HS-27A (cell line): ENCODE measurements around the gene SMOC2.

Source experiments
- DNase-seq: peaks from one replicate; pipeline ENCODE4 v3.0.0-alpha.2; 2012; ENCODE audit warnings: low read depth, missing footprints

Gene SMOC2

GRCh38 chr6:168485818-168486217 is 44.8 kb downstream of the SMOC2 start:
- DNase-seq = no peak

DNA sequence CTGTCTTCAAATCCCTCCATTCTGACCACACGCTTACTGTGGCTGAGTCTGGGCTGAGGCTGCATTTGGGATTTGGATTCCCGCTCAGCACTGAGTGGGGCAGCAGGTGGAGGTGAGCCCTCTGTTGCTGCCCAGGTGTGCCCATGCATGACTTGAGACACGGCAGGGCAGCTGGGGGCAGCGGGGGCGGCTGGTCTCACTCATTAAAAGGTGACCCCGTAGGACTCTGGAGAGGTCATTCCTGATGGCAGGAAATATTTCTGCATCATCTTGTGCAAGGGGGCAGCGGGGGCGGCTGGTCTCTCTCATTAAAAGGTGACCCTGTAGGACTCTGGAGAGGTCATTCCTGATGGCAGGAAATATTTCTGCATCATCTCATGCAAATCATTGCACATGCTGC is 49.8 kb downstream of the SMOC2 start:
- no peak for DNase-seq

DNA sequence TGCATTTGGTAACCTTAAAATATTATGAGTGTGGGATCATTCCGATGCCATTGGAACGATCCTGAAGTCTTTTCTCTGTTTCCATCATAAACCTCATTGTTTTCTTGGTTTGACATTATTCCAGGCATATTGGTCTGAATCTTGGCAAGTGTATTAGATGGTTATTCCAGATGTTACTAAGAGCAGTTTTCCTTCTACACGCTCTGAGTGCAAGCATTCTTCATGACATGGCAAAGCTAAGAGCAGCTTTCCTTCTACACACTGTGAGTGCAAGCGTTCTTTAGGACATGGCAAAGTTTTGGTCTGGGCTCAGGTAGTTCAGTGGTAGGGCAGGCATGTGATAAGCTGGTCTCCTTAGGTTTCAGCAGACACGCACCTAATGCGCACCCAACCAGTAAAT is 53.0 kb downstream of the SMOC2 start:
- no peak for DNase-seq

GRCh38 chr6:168494726-168495125 is 53.7 kb downstream of the SMOC2 start:
- DNase-seq = no peak

DNA sequence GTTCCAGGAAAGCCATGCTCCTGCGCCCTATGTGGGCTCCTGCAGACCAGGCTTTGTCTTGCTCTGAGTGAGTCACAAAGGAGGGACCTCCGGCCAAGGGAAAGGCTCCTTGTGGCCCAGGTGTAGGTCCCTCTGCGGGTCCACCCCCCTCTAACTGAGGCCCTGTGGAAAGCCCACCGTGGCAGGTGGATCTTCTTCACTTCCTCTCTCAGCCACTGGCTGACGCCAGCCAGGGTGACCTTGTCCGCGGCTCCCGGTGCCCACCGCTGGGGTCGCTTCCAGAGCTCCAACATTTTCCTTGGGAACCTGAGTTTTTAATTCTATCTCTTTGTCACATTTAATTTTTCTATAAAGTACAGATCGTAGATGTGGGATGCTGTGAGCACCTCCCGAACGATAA is 54.1 kb downstream of the SMOC2 start:
- no peak for DNase-seq

- DNase-seq = no peak
These were observed 54.7 kb downstream of the SMOC2 start for GRCh38 chr6:168495636-168496035.

- DNase-seq = no peak
These were observed 55.4 kb downstream of the SMOC2 start for GRCh38 chr6:168496139-168496996.

GRCh38 chr6:168496997-168497331 is 56.0 kb downstream of the SMOC2 start:
- DNase-seq = no peak

DNA sequence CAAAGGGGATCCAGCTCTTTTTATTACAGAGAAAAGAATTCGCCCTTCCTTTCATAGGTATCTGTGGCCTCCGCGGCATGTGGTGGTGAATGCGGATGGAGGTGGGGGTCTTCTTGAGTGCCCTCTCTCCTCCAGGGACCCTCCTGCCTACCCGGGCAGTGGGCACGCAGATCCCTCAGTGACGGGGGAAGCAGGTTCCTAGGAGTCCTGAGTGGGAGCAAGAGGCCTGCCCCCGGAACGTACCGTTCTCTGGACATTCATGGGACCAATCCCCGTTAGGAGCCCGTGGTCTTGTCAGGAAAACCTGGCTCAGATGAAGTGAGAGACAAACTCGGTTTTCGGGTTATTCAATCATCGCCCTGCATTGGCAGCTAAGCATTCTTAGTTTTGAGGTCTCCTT is 56.4 kb downstream of the SMOC2 start:
- no peak for DNase-seq

GRCh38 chr6:168498161-168498843 is 57.3 kb downstream of the SMOC2 start:
- no peak for DNase-seq

GRCh38 chr6:168499045-168499650 is 58.2 kb downstream of the SMOC2 start:
- DNase-seq = no peak

- DNase-seq = no peak
These were observed 59.5 kb downstream of the SMOC2 start for GRCh38 chr6:168500519-168500918.

DNA sequence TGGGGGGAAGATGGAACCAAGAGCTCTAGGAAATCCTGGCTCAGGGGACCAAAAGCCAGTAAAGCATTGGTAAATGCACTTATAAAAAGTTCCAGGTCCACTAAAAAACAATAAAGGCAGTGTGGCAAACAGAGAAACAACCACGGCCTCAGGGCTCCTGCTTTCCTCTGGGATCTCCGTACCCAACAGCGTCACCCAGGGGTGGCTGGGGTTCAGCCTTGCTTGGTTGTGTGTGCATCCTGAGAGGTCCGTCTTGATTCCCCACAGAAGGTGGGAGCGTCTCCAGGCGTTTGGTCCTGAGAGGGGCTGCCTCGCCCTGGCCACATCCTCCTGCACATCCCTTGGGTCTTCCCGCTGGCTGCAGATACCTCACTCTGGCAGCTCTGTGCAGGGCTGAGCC is 60.6 kb downstream of the SMOC2 start:
- DNase-seq = no peak

GRCh38 chr6:168504366-168504765 is 63.4 kb downstream of the SMOC2 start:
- no peak for DNase-seq

- DNase-seq = no peak
These were observed 65.5 kb downstream of the SMOC2 start for GRCh38 chr6:168506460-168506859.

GRCh38 chr6:168507297-168507696 is 66.3 kb downstream of the SMOC2 start:
- no peak for DNase-seq

- DNase-seq = no peak
These were observed 66.7 kb downstream of the SMOC2 start for GRCh38 chr6:168507730-168508129.

- DNase-seq = no peak
These were observed 67.9 kb downstream of the SMOC2 start for GRCh38 chr6:168508903-168509302.

GRCh38 chr6:168513766-168514165 is 72.8 kb downstream of the SMOC2 start:
- no peak for DNase-seq

- DNase-seq = no peak
These were observed 73.2 kb downstream of the SMOC2 start for GRCh38 chr6:168514216-168514615.

- DNase-seq = no peak
These were observed 74.4 kb downstream of the SMOC2 start for GRCh38 chr6:168515376-168515775.

DNA sequence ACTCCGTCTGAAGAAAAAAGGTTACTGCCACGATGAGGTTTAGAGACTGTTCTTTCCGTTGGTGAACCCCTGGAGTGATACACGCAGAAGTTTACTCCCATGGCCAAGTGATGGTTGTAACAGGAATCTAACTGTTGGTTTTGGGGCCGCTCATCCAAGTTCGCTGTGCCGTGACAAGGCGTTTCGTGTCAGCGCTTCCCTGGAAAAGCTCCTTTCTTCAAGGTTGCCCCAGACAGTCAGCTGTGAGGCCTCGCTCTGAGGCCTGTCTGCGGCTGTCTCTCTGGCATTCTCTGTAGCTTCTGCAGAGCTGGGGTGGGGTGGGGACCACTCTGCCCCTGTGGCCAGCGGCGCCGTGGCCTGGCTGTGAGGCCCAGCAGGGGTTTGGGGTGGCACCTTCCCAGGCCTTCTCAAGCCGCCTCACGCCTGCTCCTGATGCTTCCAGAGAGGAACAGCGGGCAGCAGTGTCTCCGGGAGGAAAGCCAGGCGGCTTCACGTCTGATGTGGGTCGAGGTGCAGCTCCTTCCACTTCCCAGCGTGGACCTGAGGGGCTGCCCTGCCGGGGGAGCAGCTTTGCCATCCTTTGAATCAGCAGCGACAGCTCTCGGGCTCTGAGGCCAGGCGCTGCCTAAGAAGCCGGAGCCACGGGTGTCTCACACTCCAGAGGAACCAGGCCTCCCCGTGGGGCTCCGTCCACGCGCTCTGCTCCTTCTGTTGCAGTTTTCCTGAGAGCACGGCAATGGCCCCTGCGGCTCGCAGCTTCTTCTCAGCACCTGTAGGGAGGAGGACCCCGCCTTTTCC is 76.2 kb downstream of the SMOC2 start:
- no peak for DNase-seq
